KBM-7 (cell line): Measurements from ENCODE around the gene NXPH4.

Experiments used
- DNase-seq: peaks from one replicate; pipeline ENCODE4 v3.0.0-alpha.2; 2015
- in situ Hi-C: fragments of 300-500 bp; cut with MboI; formaldehyde crosslinking; loops from 2 replicates; pipeline ENCODE4 v1.14.3; 2020; ENCODE audit warnings: low sequenced_read_pairs, low pct_unique_long_range_greater_than_20kb, mixed read lengths

NXPH4 gene

GRCh38 chr12:57237932-57238853 lies 21.6 kb downstream of the NXPH4 start:
- in situ Hi-C loops = no loop called here
- no peak for DNase-seq

GRCh38 chr12:57238854-57239554 lies 22.4 kb downstream of the NXPH4 start:
- in situ Hi-C loops = no loop called here
- DNase-seq = peak; percentile 95

GRCh38 chr12:57239587-57240065 lies 23.0 kb downstream of the NXPH4 start:
- in situ Hi-C loops = no loop called here

GRCh38 chr12:57240066-57240921 lies 23.7 kb downstream of the NXPH4 start:
- DNase-seq = peak; percentile 79
- in situ Hi-C loops = no loop called here

More at GRCh38 chr12:57239587-57240065, 23.0 kb downstream of the NXPH4 start:
- DNase-seq = no peak

GRCh38 chr12:57240926-57241401 lies 24.4 kb downstream of the NXPH4 start:
- DNase-seq = no peak
- in situ Hi-C loops = no loop called here

- in situ Hi-C loops = no loop called here
- DNase-seq = no peak
Measured at GRCh38 chr12:57241402-57242310, 25.1 kb downstream of the NXPH4 start.

GRCh38 chr12:57242329-57242690 lies 25.7 kb downstream of the NXPH4 start:
- DNase-seq = no peak
- in situ Hi-C loops = no loop called here

- in situ Hi-C loops = no loop called here
- DNase-seq = no peak
Measured at GRCh38 chr12:57242691-57243454, 26.3 kb downstream of the NXPH4 start.

- in situ Hi-C loops = no loop called here
- peak; percentile 82 for DNase-seq
Measured at GRCh38 chr12:57243521-57244311, 27.1 kb downstream of the NXPH4 start.

GRCh38 chr12:57244312-57244696 lies 27.7 kb downstream of the NXPH4 start:
- no peak for DNase-seq
- in situ Hi-C loops = no loop called here

GRCh38 chr12:57247041-57247440 lies 30.4 kb downstream of the NXPH4 start:
- DNase-seq = no peak

GRCh38 chr12:57248934-57249742 lies 32.5 kb downstream of the NXPH4 start:
- in situ Hi-C loops = no loop called here
- DNase-seq = peak; percentile 86

More at GRCh38 chr12:57247041-57247440, 30.4 kb downstream of the NXPH4 start:
- in situ Hi-C loops = no loop called here

- no peak for DNase-seq
- in situ Hi-C loops = no loop called here
Measured at GRCh38 chr12:57250541-57250940, 33.9 kb downstream of the NXPH4 start.

GRCh38 chr12:57250956-57251355 lies 34.4 kb downstream of the NXPH4 start, which contains the start of gene STAC3:
Gene STAC3, minus strand, starts transcription at chr12:57251187. Its CDS starts 1,551 bp downstream, at chr12:57249636.
- in situ Hi-C loops = no loop called here
- DNase-seq = no peak

GRCh38 chr12:57254506-57255280 lies 38.1 kb downstream of the NXPH4 start:
- in situ Hi-C loops = no loop called here

More at GRCh38 chr12:57254506-57255280, 38.1 kb downstream of the NXPH4 start:
- DNase-seq = no peak
